ENCODE results near the gene KIAA1755.

Gene KIAA1755

GRCh38 chr20:38246357-38247165, 14.0 kb downstream of the KIAA1755 start:
- intact Hi-C loops (cut with DNase I), result no loop called here
- peak in 4 of 10 donors; percentile 35 to 81 (median 76) for DNase-seq

GRCh38 chr20:38245753-38246152, 14.8 kb downstream of the KIAA1755 start:
- intact Hi-C loops (cut with DNase I), result no loop called here
- peak in 3 of 10 donors; percentile 67 to 78 (median 75) for DNase-seq

- intact Hi-C loops (cut with DNase I), result no loop called here
- no peak for DNase-seq
Measured at GRCh38 chr20:38243709-38244020, 16.9 kb downstream of the KIAA1755 start.

DNA sequence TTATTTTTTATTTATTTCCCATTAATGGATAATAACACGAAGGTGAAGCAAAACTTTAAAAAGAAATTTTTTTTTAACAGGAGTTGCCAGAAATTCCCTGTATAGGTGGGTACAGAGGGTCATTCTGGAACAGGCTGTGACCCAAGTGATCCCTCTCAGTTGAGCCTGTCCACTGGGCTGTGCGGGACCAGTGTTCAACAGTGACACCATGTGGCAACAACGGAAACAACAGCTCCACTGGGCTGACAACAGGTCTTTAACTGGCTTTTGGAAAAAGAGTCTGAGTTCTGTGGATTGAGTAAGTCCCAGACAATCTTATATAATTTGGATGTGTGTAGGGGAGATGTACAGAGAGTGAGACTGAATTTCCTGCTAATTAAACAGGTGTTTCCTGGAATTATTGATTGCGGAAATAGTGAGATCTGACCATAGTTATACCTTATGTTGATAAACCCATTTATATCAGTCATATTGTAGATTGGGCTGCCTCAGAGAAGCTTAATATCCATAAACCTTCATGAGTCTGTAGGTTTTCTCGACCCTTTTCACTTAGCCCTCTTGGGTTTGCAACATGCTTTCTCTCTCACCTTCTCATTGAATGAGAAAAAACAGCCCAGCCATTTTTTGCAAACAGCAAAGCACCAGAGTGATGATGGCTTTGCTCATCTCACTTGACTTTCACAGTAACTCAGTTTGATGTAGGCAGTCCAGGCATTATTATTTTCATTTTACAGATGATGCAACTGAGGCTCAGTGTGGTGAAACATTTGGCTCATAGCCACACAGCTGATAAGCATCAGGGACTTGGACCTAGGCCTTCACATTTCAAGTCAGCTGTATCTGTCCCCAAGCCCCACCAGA, 17.5 kb downstream of the KIAA1755 start:
- DNase-seq, result peak in 1 of 10 donors; percentile 39
- intact Hi-C loops (cut with DNase I), result no loop called here

DNA sequence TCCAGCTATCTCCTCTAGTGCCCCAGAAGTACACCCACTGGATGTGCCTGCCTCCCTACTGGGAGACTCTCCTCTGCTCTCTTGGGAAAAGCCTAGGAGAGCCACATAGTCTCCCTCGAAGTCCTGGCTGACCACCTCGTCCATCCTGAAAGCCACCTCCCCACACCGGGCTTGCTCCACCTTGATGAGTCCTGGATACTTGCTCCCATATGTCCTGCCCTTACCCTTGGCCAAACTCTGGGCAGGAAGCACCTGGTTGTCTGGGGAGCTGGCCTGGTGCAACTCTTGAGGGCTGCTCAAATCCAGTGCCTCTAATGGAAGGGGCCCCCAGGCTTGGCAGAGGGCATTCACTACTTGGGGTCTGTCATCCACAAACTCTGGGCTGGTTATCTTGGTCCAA, 19.3 kb downstream of the KIAA1755 start:
- intact Hi-C loops (cut with DNase I), result no loop called here
- DNase-seq, result peak in 2 of 10 donors; percentile 30 to 37

DNA sequence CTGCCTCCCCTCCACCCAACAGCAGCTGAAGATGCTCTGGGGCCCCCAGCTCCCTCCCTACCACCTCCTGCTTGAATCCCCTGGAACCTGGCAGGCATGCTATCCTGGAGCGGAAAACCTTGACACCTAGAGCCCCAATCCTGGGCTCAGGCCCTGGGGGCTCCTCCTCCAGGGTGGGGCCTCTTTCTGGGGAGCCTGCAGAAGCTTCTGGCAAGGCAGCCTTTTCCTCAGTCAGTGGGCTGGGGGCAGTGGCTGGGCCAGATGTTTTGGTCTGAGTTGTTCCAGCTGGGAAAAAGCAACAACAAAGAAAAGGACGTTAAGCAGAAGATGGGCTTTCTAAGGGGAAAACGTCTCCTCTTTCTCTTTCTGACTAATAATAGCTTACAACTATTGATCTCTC, 21.1 kb downstream of the KIAA1755 start:
- intact Hi-C loops (cut with DNase I), result no loop called here

DNA sequence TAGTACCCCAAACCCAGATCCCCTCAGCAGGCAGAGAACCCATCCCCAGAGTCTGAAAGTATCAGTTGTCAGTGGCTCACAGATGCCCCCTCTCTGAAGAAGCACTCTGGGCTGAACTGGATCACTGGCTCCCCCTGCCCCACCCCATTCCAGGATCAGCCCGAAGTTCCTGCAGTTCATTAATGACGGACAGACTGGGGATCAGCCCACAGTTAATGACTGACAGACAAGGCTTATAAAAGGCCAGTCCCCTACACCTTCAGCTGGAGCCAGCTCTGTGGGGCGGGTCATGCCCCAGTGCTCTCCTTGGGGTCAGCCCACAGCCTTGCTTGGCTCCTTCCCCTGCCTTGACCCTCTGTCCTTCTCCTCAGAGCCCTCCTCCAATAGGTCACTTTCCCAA, 21.7 kb downstream of the KIAA1755 start:
- peak in 1 of 10 donors; percentile 36 for DNase-seq
- intact Hi-C loops (cut with DNase I), result no loop called here

More for the DNA sequence above, 21.1 kb downstream of the KIAA1755 start:
- DNase-seq, result peak in 1 of 10 donors; percentile 59

GRCh38 chr20:38237381-38237780, 23.2 kb downstream of the KIAA1755 start:
- intact Hi-C loops (cut with DNase I), result no loop called here
- peak in 1 of 10 donors; percentile 8 for DNase-seq

GRCh38 chr20:38231531-38232121, 28.9 kb downstream of the KIAA1755 start:
- intact Hi-C loops (cut with DNase I), result loop anchor here (5.0 kb wide), 1 partner anchor 91 kb away; no protein-coding TSS in a partner anchor
- peak in 2 of 10 donors; percentile 42 to 69 for DNase-seq

- peak in 2 of 10 donors; percentile 48 to 51 for DNase-seq
- intact Hi-C loops (cut with DNase I), result loop anchor here (5.0 kb wide), 1 partner anchor 91 kb away; no protein-coding TSS in a partner anchor
Measured at GRCh38 chr20:38230957-38231526, 29.5 kb downstream of the KIAA1755 start.

DNA sequence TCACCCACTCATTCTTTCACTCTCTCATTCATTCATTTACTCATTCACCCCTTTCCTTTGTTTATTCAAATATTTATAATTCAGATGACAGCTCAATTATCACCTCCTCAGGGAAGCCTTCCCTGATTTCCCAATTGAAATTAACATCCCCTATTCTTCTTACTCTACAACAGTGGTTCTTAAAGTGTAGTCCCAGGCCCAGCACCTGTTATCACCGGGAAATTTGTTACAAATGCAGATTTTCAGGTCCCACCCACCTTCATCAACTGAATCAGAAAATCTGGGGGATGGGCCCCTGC, 30.3 kb downstream of the KIAA1755 start:
- intact Hi-C loops (cut with DNase I), result loop anchor here (5.0 kb wide), 1 partner anchor 92 kb away; no protein-coding TSS in a partner anchor
- DNase-seq, result no peak

- peak in 2 of 10 donors; percentile 24 to 51 for DNase-seq
- intact Hi-C loops (cut with DNase I), result loop anchor here (5.0 kb wide), 1 partner anchor 93 kb away; no protein-coding TSS in a partner anchor
Measured at GRCh38 chr20:38229376-38230252, 30.9 kb downstream of the KIAA1755 start.

- DNase-seq, result no peak
- intact Hi-C loops (cut with DNase I), result no loop called here
Measured at GRCh38 chr20:38228436-38228835, 32.1 kb downstream of the KIAA1755 start.

DNA sequence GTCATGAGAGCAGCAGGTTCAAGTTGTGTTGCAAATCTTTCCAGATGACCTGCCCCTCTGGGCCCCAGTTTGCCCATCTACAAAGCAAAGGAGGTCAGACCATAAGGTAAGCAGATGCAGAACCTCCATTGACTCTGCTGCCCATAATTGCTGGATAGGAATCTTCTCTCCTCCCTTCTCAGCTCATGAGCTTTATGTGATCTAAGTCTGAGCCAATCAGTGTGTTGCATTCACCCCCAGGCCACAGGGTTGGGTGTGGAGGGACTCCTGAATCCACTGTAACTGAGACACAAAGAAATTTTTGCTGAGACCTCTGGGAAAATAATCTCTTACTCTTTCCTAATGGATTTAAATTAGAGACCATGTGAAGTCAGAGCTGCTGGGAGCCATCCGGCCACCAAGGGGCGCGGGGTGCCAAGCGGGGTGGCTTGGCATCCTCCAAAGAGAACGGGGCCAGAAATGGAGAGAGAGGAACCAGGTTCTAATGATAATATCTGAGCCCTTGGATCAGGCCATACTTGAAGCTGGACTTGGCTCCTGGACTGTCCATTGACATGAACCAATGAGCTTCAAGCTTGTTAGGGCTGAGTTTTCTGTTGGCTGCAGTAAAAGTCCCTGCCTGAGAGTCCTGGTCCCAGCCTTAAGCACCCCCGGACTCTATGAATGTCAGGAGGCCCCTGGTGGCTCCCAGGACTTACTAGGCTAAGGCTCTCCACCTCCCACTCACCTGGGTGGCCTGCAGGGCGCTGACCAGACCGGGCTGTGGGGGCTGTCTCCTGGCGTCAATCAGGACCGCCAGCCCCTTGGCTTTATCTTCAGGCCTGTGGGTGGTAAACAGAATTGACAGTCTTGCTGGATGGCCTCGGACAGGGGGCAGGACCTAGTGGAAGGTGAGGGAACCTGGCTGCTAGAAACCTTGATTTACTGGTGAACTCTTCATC, 32.8 kb downstream of the KIAA1755 start:
- intact Hi-C loops (cut with DNase I), result no loop called here

GRCh38 chr20:38226553-38226952, 34.0 kb downstream of the KIAA1755 start:
- intact Hi-C loops (cut with DNase I), result no loop called here

More for the DNA sequence above, 32.8 kb downstream of the KIAA1755 start:
- DNase-seq, result no peak

DNA sequence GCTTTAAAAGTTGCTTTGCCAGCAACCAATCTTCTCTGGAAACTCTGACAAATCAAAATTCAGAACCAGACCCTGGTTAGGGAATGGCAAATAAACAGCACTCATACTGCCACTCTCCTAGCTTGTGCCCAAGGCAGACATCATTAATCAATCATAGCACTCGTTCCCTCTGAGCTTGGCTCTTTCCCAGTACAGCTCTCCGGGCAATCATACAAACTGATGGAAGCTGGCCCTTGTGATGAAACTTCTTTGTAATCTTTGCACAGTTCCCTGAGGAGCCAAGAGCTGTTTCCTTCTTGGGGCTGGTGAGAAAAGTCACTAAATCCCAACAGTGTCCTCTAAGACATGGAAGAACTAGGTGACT, 34.7 kb downstream of the KIAA1755 start:
- DNase-seq, result no peak
- intact Hi-C loops (cut with DNase I), result no loop called here

More at GRCh38 chr20:38226553-38226952, 34.0 kb downstream of the KIAA1755 start:
- no peak for DNase-seq

- intact Hi-C loops (cut with DNase I), result no loop called here
- no peak for DNase-seq
Measured at GRCh38 chr20:38225240-38225899, 35.2 kb downstream of the KIAA1755 start.

- no peak for DNase-seq
- intact Hi-C loops (cut with DNase I), result no loop called here
Measured at GRCh38 chr20:38224531-38224930, 36.0 kb downstream of the KIAA1755 start.

Measured in posterior cingulate gyrus (tissue), 11 donors.